GM21526 (cell line): ENCODE data around the gene OPRL1.
"Not testable (repeated sequence)": the region's sequence is repeated elsewhere in the genome, so short reads cannot be mapped to it uniquely, and the experiment has no call there.

Experiments used
- ATAC-seq: cut with Tn5 transposase; IDR thresholded peaks from one replicate; pipeline ENCODE4 v1.9.1; 2021; ENCODE audit warnings: moderate library complexity; ENCODE audit not compliant: unreplicated experiment, low FRiP score

The OPRL1 gene

GRCh38 chr20:64083378-64083803, 3.5 kb downstream of the OPRL1 start:
- no peak for ATAC-seq

GRCh38 chr20:64083804-64084684, 4.2 kb downstream of the OPRL1 start, which contains the start of gene LKAAEAR1:
LKAAEAR1 (minus strand) TSS chr20:64084398; CDS start chr20:64084219, 179 bp downstream.
- ATAC-seq, result no peak

- ATAC-seq, result no peak
Observed at GRCh38 chr20:64084685-64085152, 4.8 kb downstream of the OPRL1 start.

GRCh38 chr20:64086801-64087200, 6.9 kb downstream of the OPRL1 start:
- no peak for ATAC-seq

- not testable (repeated sequence) for ATAC-seq
Observed at GRCh38 chr20:64087226-64087825, 7.4 kb downstream of the OPRL1 start.

- ATAC-seq, result not testable (repeated sequence)
Observed at GRCh38 chr20:64088586-64088985, 8.7 kb downstream of the OPRL1 start.

GRCh38 chr20:64090165-64090564, 10.3 kb downstream of the OPRL1 start:
- ATAC-seq, result no peak

GRCh38 chr20:64091340-64091739, 11.5 kb downstream of the OPRL1 start:
- no peak for ATAC-seq

GRCh38 chr20:64091770-64092169, 11.9 kb downstream of the OPRL1 start:
- no peak for ATAC-seq

- ATAC-seq, result no peak
Observed at GRCh38 chr20:64092258-64093012, 12.6 kb downstream of the OPRL1 start.

- no peak for ATAC-seq
Observed at GRCh38 chr20:64093013-64093503, 13.2 kb downstream of the OPRL1 start.

- ATAC-seq, result no peak
Observed at GRCh38 chr20:64095455-64095854, 15.6 kb downstream of the OPRL1 start.

GRCh38 chr20:64095927-64096326, 16.0 kb downstream of the OPRL1 start:
- ATAC-seq, result no peak

GRCh38 chr20:64096535-64096934, 16.7 kb downstream of the OPRL1 start:
- ATAC-seq, result no peak

- ATAC-seq, result no peak
Observed at GRCh38 chr20:64098471-64099013, 18.7 kb downstream of the OPRL1 start.

- ATAC-seq, result no peak
Observed at GRCh38 chr20:64099086-64099786, 19.4 kb downstream of the OPRL1 start.

- no peak for ATAC-seq
Observed at GRCh38 chr20:64099880-64100565, 20.1 kb downstream of the OPRL1 start.

- no peak for ATAC-seq
Observed at GRCh38 chr20:64100566-64100888, 20.6 kb downstream of the OPRL1 start.

- no peak for ATAC-seq
Observed at GRCh38 chr20:64100946-64101688, 21.2 kb downstream of the OPRL1 start.
